Measurements from ENCODE around the gene RAD51B. TPM values are rescaled to one million over a fixed set of nuclear protein-coding genes. Genes with fewer than 3 reads are reported as not detected.
"Not testable (repeated sequence)": the region's sequence is repeated elsewhere in the genome, so short reads cannot be mapped to it uniquely, and the experiment has no call there.

RAD51B gene
- total RNA-seq, 4 donors from 2014 or later, result 12.6 to 26.4 (median 16.7) TPM

DNA sequence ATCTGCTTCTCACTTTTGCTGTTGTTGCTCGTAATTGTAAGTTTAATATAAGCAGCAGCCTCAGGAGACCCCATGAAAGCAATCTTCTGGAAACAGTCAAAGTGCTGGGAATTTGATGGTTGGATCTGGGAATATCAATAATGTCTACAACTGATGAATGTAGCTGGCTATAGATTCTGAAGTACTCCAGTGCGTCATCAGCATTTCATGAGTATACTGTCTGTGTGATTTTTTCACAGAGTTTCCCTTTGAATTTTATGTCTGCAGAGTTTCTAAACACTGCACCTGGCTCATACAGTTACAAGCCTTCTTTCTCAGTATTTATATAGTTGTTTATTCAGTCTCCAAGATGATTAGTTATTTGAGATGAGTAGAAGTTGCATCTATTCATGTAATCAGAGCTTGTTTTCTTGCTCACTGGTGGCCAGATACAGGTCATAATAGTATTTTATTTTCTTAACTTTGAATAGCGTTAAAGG is 222.3 kb downstream of the RAD51B start:
- H3K27ac ChIP-seq, result peak overlapping the region in 2 of 4 donors; percentile 25 to 30
- no peaks in the 10 kb centered on the region for H3K9me3 ChIP-seq
- DNase-seq (ENCODE audit: low spot score in 2 of 2), result no peak
- WGBS, 2 donors, result 68 to 69% methylated on average over 3 of the region's 3 CpGs
- H3K36me3 ChIP-seq, result no peaks in the 10 kb centered on the region
- H3K4me3 ChIP-seq, result no peak overlapping the region
- TF ChIP-seq, protein P1, sequence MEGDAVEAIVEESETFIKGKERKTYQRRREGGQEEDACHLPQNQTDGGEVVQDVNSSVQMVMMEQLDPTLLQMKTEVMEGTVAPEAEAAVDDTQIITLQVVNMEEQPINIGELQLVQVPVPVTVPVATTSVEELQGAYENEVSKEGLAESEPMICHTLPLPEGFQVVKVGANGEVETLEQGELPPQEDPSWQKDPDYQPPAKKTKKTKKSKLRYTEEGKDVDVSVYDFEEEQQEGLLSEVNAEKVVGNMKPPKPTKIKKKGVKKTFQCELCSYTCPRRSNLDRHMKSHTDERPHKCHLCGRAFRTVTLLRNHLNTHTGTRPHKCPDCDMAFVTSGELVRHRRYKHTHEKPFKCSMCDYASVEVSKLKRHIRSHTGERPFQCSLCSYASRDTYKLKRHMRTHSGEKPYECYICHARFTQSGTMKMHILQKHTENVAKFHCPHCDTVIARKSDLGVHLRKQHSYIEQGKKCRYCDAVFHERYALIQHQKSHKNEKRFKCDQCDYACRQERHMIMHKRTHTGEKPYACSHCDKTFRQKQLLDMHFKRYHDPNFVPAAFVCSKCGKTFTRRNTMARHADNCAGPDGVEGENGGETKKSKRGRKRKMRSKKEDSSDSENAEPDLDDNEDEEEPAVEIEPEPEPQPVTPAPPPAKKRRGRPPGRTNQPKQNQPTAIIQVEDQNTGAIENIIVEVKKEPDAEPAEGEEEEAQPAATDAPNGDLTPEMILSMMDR (IDR thresholded peaks at IDR 0.05), result no peak
- TF ChIP-seq EP300 (IDR thresholded peaks at IDR 0.05) (no peak), POLR2A (IDR thresholded peaks at IDR 0.05) (no peak)
- no peaks in the 10 kb centered on the region for H3K27me3 ChIP-seq
- H3K4me1 ChIP-seq, result peaks cover 0 to 48% (median 9%) of the 10 kb centered on the region in 4 donors

DNA sequence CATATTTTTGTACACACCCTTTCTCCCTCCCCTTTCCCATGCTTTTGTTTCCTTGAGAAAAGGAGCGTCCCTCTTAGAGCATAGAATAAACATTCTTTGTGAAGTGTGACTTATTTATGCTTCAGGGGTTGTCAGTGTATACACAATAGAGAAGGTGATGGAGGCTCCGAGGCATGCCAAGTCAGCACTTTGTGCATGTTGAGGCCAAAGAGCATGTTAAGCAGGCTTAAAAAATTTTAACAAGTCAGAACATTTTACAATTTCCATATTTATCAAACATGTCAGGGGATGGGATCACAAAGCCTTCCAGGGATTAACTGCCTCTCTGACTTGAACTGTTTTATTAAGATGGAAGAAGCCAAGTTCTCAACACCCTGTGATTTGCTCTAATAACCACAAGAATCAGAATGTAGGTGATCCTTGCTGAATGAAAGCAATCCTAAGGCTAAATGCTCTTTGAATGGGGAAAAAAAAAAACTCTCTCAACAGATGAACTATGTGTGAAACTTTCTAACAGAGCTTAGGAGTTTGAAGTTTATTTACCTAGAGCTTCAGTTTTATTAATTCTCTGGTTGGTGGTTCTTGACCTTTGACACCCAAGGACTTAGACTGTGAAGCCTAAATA is 223.1 kb downstream of the RAD51B start:
- Histone ChIP-seq H3K27me3 (no peaks in the 10 kb centered on the region), H3K4me1 (peaks cover 0 to 51% (median 9%) of the 10 kb centered on the region in 4 donors), H3K9me3 (no peaks in the 10 kb centered on the region), H3K4me3 (no peak overlapping the region), H3K36me3 (no peaks in the 10 kb centered on the region), H3K27ac (peak overlapping the region in 3 of 4 donors; percentile 4 to 30 (median 30))
- 40 to 48% methylated on average over 2 of the region's 2 CpGs for WGBS, 2 donors
- no peak for TF ChIP-seq EP300 (IDR thresholded peaks at IDR 0.05)
- TF ChIP-seq POLR2A (IDR thresholded peaks at IDR 0.05), result no peak
- TF ChIP-seq, protein P1 (IDR thresholded peaks at IDR 0.05), result no peak
- DNase-seq (ENCODE audit: low spot score in 2 of 2), result no peak

DNA sequence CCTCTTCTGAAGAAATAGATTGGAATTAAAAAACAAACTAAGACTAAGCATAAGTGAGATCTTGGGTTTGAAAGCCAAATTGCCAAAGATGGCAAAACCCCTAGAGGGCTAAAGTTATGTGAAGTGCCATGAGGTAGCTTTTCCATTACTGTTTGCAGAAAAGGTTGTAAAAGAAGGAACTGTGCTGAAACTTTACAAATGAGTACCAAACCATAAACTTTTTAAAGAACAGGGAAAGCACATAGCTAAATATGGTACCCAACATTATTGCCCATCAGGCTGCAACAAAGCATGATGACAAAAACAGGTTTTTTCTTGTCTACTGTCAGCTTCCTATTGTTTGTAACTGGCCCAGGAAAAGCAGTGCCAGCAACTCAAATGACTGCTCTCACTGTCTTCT is 224.2 kb downstream of the RAD51B start:
- TF ChIP-seq EP300 (IDR thresholded peaks at IDR 0.05), result no peak
- TF ChIP-seq, protein P1 (IDR thresholded peaks at IDR 0.05), result no peak
- no peak for TF ChIP-seq POLR2A (IDR thresholded peaks at IDR 0.05)
- H3K27ac ChIP-seq, result peak overlapping the region in 2 of 4 donors; percentile 30 to 53

DNA sequence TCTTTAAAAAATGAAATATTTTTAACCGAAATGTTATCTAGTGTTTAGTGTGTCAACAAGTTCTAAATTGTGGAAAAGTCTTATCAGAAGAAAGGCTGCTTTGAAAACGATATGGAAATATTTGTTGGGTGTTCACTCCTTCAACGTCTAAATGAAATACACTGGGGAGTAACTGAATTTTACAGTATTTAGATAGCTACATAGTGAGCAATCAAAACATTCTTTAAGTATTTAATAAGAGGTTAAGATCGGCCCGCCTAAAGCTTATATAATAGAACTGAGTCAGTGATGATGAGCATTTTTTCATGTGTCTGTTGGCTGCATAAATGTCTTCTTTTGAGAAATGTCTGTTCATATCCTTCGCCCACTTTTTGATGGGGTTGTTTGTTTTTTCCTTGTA is 228.3 kb downstream of the RAD51B start:
- H3K27me3 ChIP-seq, result no peaks in the 10 kb centered on the region
- H3K4me1 ChIP-seq, result peaks cover 0 to 34% (median 8%) of the 10 kb centered on the region in 4 donors
- H3K36me3 ChIP-seq, result no peaks in the 10 kb centered on the region
- TF ChIP-seq, protein P1 (IDR thresholded peaks at IDR 0.05), result no peak
- TF ChIP-seq POLR2A (IDR thresholded peaks at IDR 0.05) (no peak), EP300 (IDR thresholded peaks at IDR 0.05) (no peak)
- DNase-seq (ENCODE audit: low spot score in 2 of 2), result no peak
- WGBS, 2 donors, result 51 to 52% methylated on average over 6 of the region's 6 CpGs
- no peak overlapping the region for H3K4me3 ChIP-seq
- peak overlapping the region in 1 of 4 donors; percentile 30 for H3K27ac ChIP-seq
- no peaks in the 10 kb centered on the region for H3K9me3 ChIP-seq

More for the DNA sequence above, 224.2 kb downstream of the RAD51B start:
- H3K9me3 ChIP-seq, result no peaks in the 10 kb centered on the region
- H3K4me3 ChIP-seq, result no peak overlapping the region
- DNase-seq (ENCODE audit: low spot score in 2 of 2), result no peak
- H3K36me3 ChIP-seq, result no peaks in the 10 kb centered on the region
- peaks cover 0 to 51% (median 9%) of the 10 kb centered on the region in 4 donors for H3K4me1 ChIP-seq
- H3K27me3 ChIP-seq, result no peaks in the 10 kb centered on the region

DNA sequence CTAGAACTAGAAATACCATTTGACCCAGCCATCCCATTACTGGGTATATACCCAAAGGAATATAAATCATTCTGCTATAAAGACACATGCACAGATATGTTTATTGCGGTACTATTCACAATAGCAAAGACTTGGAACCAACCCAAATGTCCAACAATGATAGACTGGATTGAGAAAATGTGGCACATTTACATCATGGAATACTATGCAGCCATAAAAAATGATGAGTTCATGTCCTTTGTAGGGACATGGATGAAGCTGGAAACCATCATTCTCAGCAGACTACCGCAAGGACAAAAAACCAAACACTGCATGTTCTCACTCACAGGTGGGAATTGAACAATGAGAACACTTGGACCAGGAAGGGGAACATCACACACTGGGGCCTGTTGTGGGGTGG is 229.2 kb downstream of the RAD51B start:
- H3K36me3 ChIP-seq; H3K27ac ChIP-seq; H3K9me3 ChIP-seq; H3K4me3 ChIP-seq; DNase-seq (ENCODE audit: low spot score in 2 of 2); H3K27me3 ChIP-seq: not testable (repeated sequence)
- 95 to 96% methylated on average over 2 of the region's 2 CpGs for whole genome bisulfite sequencing, 2 donors
- H3K4me1 ChIP-seq, result peaks cover 0 to 25% (median 5%) of the 10 kb centered on the region in 4 donors

Measured in tibial nerve (tissue), 4 donors.